Measurements from ENCODE around the gene ATXN1.
A peak's percentile ranks its signal among the peaks of the same experiment; 100 is the strongest.

ATXN1 gene

GRCh38 chr6:16761471-16762267 lies 409 bp upstream of the ATXN1 start:
- DNase-seq, result peak; percentile 36

GRCh38 chr6:16759646-16760515 lies 1.4 kb downstream of the ATXN1 start:
- DNase-seq, result peak; percentile 11

- no peak for DNase-seq
Observed at GRCh38 chr6:16759181-16759645, 2.0 kb downstream of the ATXN1 start.

GRCh38 chr6:16758163-16758975 lies 2.9 kb downstream of the ATXN1 start:
- no peak for DNase-seq

GRCh38 chr6:16757332-16757731 lies 3.9 kb downstream of the ATXN1 start:
- DNase-seq, result no peak

GRCh38 chr6:16756660-16757255 lies 4.5 kb downstream of the ATXN1 start:
- DNase-seq, result no peak

- DNase-seq, result no peak
Observed at GRCh38 chr6:16755544-16755943, 5.7 kb downstream of the ATXN1 start.

GRCh38 chr6:16754876-16755275 lies 6.4 kb downstream of the ATXN1 start:
- DNase-seq, result no peak

GRCh38 chr6:16754274-16754673 lies 7.0 kb downstream of the ATXN1 start:
- no peak for DNase-seq

GRCh38 chr6:16753341-16753740 lies 7.9 kb downstream of the ATXN1 start:
- no peak for DNase-seq

- DNase-seq, result no peak
Observed at GRCh38 chr6:16752206-16752866, 8.9 kb downstream of the ATXN1 start.

GRCh38 chr6:16751251-16751946 lies 9.9 kb downstream of the ATXN1 start:
- DNase-seq, result no peak

- no peak for DNase-seq
Observed at GRCh38 chr6:16750566-16750965, 10.7 kb downstream of the ATXN1 start.

- DNase-seq, result no peak
Observed at GRCh38 chr6:16749516-16750485, 11.5 kb downstream of the ATXN1 start.

- no peak for DNase-seq
Observed at GRCh38 chr6:16748025-16748319, 13.3 kb downstream of the ATXN1 start.

GRCh38 chr6:16747232-16748024 lies 13.8 kb downstream of the ATXN1 start:
- DNase-seq, result no peak

- no peak for DNase-seq
Observed at GRCh38 chr6:16746812-16747211, 14.4 kb downstream of the ATXN1 start.

GRCh38 chr6:16746401-16746800 lies 14.9 kb downstream of the ATXN1 start:
- no peak for DNase-seq

GRCh38 chr6:16743664-16744210 lies 17.5 kb downstream of the ATXN1 start:
- no peak for DNase-seq

All from DMS79 treated with DMSO at 0.1 percent for 48 hours (cell line).